Peyer's patch (tissue), 4 donors: Measurements from ENCODE around the gene INTS1.

Experiments
- POLR2A ChIP-seq, 2 donors: fragments of 450-650 bp; IDR thresholded peaks; one replicate each; pipeline ENCODE4 v1.5.1; 2017; ENCODE audit warnings: antibody characterized with exemption in 2 of 2, mild to moderate bottlenecking in 2 of 2, moderate library complexity in 2 of 2
- TF ChIP-seq, protein P1 (sequence below), 6 experiments: fragments of 450-650 bp in 4 of 6; fragments of 200-600 bp in 2 of 6; sonication (generic) in 1 of 6; IDR thresholded peaks; one replicate each; pipeline ENCODE4 v1.5.1; 2017 to 2019; ENCODE audit warnings: antibody characterized with exemption in 6 of 6, mild to moderate bottlenecking in 3 of 6, moderate library complexity in 1 of 6

DNA sequence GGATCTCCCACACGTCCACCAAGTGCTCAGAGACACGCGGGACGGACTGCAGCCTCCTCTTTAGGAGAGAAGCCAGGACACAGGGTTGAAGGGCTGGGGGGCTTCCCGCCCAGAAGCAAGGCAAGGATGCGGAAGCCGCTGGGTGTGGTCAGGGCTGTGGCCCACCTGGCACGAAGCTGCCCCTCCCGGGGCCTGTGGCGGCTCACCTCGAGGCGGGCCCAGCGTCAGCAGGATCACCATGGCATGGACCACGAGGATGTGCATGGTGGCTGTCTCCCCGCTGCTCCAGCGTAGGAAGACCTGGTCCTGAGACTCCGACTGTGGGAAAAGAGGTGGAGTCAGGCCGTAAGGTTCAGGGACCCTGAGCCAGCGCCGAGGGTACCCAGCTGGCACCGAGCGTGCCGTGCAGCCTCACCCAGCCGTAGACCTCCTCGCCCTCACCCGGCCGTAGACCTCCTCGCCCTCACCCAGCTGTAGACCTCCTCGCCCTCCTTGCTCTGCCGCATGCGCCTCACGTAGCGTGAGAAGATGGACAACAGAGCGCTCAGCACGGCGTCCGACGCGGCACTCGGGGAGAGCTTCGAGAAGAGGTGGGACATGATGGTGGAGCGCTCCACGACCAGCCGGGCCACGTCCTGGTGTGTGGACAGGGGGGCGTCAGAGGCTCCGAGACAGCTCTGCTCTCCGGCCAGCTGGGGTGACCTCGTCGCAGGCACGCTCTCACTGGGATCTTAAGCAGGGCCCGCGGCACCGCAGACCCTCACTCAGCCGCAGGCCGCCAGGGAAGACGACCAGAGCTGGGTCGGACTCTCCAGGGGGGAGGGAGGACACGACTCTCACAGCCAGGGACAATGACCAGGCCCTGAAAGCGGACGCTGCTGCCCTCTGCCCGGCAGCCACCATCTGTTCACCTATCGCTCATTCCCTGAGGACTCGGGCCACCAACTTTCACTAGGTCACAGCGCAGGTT lies 20.4 kb downstream of the INTS1 start:
- TF ChIP-seq, protein P1, sequence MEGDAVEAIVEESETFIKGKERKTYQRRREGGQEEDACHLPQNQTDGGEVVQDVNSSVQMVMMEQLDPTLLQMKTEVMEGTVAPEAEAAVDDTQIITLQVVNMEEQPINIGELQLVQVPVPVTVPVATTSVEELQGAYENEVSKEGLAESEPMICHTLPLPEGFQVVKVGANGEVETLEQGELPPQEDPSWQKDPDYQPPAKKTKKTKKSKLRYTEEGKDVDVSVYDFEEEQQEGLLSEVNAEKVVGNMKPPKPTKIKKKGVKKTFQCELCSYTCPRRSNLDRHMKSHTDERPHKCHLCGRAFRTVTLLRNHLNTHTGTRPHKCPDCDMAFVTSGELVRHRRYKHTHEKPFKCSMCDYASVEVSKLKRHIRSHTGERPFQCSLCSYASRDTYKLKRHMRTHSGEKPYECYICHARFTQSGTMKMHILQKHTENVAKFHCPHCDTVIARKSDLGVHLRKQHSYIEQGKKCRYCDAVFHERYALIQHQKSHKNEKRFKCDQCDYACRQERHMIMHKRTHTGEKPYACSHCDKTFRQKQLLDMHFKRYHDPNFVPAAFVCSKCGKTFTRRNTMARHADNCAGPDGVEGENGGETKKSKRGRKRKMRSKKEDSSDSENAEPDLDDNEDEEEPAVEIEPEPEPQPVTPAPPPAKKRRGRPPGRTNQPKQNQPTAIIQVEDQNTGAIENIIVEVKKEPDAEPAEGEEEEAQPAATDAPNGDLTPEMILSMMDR (IDR thresholded peaks at IDR 0.05): no peak
- no peak for TF ChIP-seq POLR2A (IDR thresholded peaks at IDR 0.05)
